ENCODE measurements around the gene TREML2. TPM values are rescaled to one million over a fixed set of nuclear protein-coding genes. Genes with fewer than 3 reads are reported as not detected.

TREML2 gene
- total and polyA plus RNA-seq, 2 of the 13 experiments (the other 11 are each of a cell fraction or from before 2014, with no cell fraction given) = not detected

- intact Hi-C loops (cut with micrococcal nuclease; ENCODE audit: unreplicated experiment) (no loop called here), in situ Hi-C loops (cut with HindIII; ENCODE audit: extremely low pct_ligation_motif_present, low pct_unique_long_range_greater_than_20kb) (no loop called here)
- no peak for FAIRE-seq
- Histone ChIP-seq H3K36me3 (replicated peaks in 1 of 2; ENCODE audit: control insufficient read depth in 1 of 2, insufficient read depth in 2 of 2, low read length in 2 of 2) (no peaks in the 10 kb centered on the region), H3K79me2 (ENCODE audit: insufficient read depth, low read length) (no peaks in the 10 kb centered on the region), H3K4me1 (ENCODE audit: insufficient read depth, low read length) (no peaks in the 10 kb centered on the region), H3K9ac (ENCODE audit: insufficient read depth, low read depth, low read length) (no peak overlapping the region), H3K9me3 (ENCODE audit: low read length) (no peaks in the 10 kb centered on the region), H4K20me1 (ENCODE audit: insufficient read depth, low read length) (no peaks in the 10 kb centered on the region), H3K27ac (ENCODE audit: extremely low read length, insufficient read depth, low read length) (no peak overlapping the region), H3K27me3 (ENCODE audit: control insufficient read depth in 1 of 2, insufficient read depth in 2 of 2, low read length in 2 of 2) (peaks cover 0 to 10% of the 10 kb centered on the region in 2 experiments; a peak in 2 of 5 replicates), H3K4me2 (ENCODE audit: low read depth, low read length) (no peak overlapping the region), H2AFZ (ENCODE audit: low read length) (no peak overlapping the region), H3K4me3 (replicated peaks in 1 of 3; ENCODE audit: insufficient read depth in 1 of 3, low read depth in 2 of 3, low read length in 3 of 3) (no peak overlapping the region)
- CTCF ChIA-PET (ENCODE audit: low intra/inter-chr PET ratio, low total read pairs) = no interaction called here
- ATAC-seq = no peak
- DNase-seq (ENCODE audit: low spot score) = no peak
- BruUV-seq (replicated peaks) = no TSS peak
- 24% methylated on average over 5 of the region's 5 CpGs for WGBS (ENCODE audit: low lambda C conversion rate)
- POLR2A ChIA-PET = no interaction called here
- TF ChIP-seq ZNF24 (IDR thresholded peaks at IDR 0.05) = no peak
- no peak for TF ChIP-seq TRAFD1 (CRISPR knock-in tag; IDR thresholded peaks at IDR 0.05; ENCODE audit: borderline replicate concordance)
- TF ChIP-seq ZNF281 (CRISPR knock-in tag; IDR thresholded peaks at IDR 0.05; ENCODE audit: borderline replicate concordance) = no peak
- no peak for TF ChIP-seq ZBTB39 (CRISPR knock-in tag; IDR thresholded peaks at IDR 0.05)
- TF ChIP-seq POLR2G (IDR thresholded peaks at IDR 0.05; ENCODE audit: low read depth, low read length) = no peak
- no peak for TF ChIP-seq ZNF800 (CRISPR knock-in tag; IDR thresholded peaks at IDR 0.05)
- TF ChIP-seq ZNF607 (CRISPR knock-in tag; IDR thresholded peaks at IDR 0.05; ENCODE audit: borderline replicate concordance) = no peak
- no peak for TF ChIP-seq SNAPC5 (CRISPR knock-in tag; IDR thresholded peaks at IDR 0.05; ENCODE audit: borderline replicate concordance)
- TF ChIP-seq RNF2 (conservative IDR thresholded peaks at IDR 0.05; ENCODE audit: low read depth) = no peak
- no peak for TF ChIP-seq BORCS8-MEF2B (CRISPR knock-in tag; IDR thresholded peaks at IDR 0.05)
Measured at GRCh38 chr6:41209547-41210320, 8.8 kb upstream of the TREML2 start.
